Smooth muscle cell of the umbilical artery (primary cell): Measurements from ENCODE around the gene DDA1. TPM values are rescaled to one million over a fixed set of nuclear protein-coding genes. Genes with fewer than 3 reads are reported as not detected.

ENCODE experiments used
- total RNA-seq: library from RNA; depleted of rRNA; stranded (reverse); fragments of >200 nt; gene quantifications from 2 replicates; pipeline ENCODE4 v1.2.3, GENCODE V29; 2014

The DDA1 gene
- 27.3 and 37.1 TPM in 2 replicates for total RNA-seq

GRCh38 chr19:17309198-17309964 is at the start of gene DDA1:
Gene DDA1 (plus strand): TSS chr19:17309563. CDS start chr19:17309655, 92 bp downstream.

DNA sequence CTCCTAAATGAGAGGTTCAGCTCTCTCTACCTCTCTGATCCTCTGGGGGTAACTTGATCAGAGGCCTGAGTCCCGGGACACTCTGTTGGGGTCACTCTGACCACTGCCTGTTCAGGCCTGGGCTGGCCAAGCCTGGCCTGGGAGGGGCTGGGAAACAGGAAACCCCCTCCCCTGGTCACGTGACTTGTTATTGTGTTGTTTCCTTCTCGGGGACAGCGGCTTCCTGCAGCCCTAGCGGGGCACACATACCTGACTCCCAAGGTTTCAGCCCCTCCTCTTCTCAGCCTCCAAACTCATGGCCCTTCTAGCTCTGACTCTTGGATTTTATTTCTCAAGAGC is 44.8 kb upstream of the DDA1 start, which contains the start of gene USHBP1:
Gene USHBP1 (minus strand): TSS at position 105 of the 339 bp plus-strand sequence. CDS start 446 bp downstream, outside the sequence.

DNA sequence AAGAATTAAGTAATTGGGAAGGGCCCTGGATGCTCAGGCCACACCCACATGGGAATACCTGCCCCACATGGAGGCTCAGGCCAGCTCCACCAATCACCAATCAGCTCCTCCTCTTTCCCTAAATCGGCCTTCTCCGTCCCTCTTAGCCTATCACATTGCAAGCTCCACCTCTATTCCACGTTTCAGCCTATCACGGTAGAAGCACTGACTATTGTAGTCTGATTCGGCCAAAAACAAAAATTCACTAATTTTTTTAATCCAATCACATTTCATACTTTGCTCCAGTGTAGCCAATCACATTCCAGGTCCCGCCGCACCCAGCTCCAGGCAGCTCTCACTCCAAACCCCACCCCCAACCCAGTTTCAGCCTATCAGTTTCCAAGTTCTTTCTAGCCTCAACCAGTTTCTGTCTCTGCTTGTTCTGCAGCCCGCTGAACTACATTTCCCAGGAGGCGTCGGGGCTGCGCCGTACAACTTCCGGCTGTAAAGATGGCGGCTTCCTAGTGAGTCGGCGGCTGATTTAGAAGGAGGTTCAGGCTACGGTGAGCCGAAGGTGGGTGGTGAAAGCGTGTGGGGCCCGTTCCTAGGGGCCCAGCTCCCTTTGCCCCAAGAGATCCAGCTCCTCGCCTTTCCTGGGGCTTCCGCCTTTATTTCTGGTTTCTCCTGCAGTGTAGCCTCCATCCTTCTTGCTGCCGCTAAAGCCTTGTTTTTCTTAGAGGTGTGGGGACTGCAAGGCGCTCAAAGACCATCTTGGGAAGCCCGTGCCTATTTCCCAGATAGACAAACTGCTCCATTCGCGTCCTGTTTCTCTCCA is 42.2 kb upstream of the DDA1 start, which contains the start of gene BABAM1:
Gene BABAM1 (plus strand): TSS at position 469 of the 814 bp plus-strand sequence. CDS start 1,364 bp downstream, outside the sequence.

GRCh38 chr19:17281391-17282304 is 27.7 kb upstream of the DDA1 start, which contains the start of gene ANKLE1:
Gene ANKLE1 (plus strand): TSS chr19:17281901. CDS start chr19:17281921, 20 bp downstream.

GRCh38 chr19:17303167-17303939 is 6.0 kb upstream of the DDA1 start, which contains the start of gene ABHD8:
Gene ABHD8 (minus strand): TSS chr19:17303425. CDS start chr19:17301616, 1,809 bp downstream.

GRCh38 chr19:17305517-17306284 is 3.7 kb upstream of the DDA1 start, which contains the start of gene MRPL34:
Gene MRPL34 (plus strand): TSS chr19:17305872. CDS start chr19:17305893, 21 bp downstream.

GRCh38 chr19:17334414-17335409 is 25.3 kb downstream of the DDA1 start, which contains the start of gene ANO8:
Gene ANO8 (minus strand): TSS chr19:17334855. CDS start chr19:17334670, 185 bp downstream.

GRCh38 chr19:17336872-17337674 is 27.7 kb downstream of the DDA1 start, which contains the start of gene GTPBP3:
Gene GTPBP3 (plus strand): TSS chr19:17337553. CDS start chr19:17337612, 59 bp downstream.

Other genes with a start within 250 kb of the DDA1 start
- 1.8 and 2.8 TPM in 2 replicates for gene HAUS8, start 234.1 kb upstream of the DDA1 start, total RNA-seq
- gene MYO9B, start 233.8 kb upstream of the DDA1 start, total RNA-seq, result 75.4 and 148 TPM in 2 replicates
- gene USE1, start 94.2 kb upstream of the DDA1 start, total RNA-seq, result 16.6 and 19.0 TPM in 2 replicates
- gene OCEL1, start 83.3 kb upstream of the DDA1 start, total RNA-seq, result 4.3 and 5.3 TPM in 2 replicates
- 44.4 and 54.9 TPM in 2 replicates for gene NR2F6, start 63.6 kb upstream of the DDA1 start, total RNA-seq
- 0.05 TPM in 1 of 2 replicates, not detected in the other for gene USHBP1, start 44.8 kb upstream of the DDA1 start, total RNA-seq
- 75.2 and 78.1 TPM in 2 replicates for gene BABAM1, start 42.1 kb upstream of the DDA1 start, total RNA-seq
- 0.51 and 0.59 TPM in 2 replicates for gene ANKLE1, start 27.7 kb upstream of the DDA1 start, total RNA-seq
- 11.6 and 14.0 TPM in 2 replicates for gene ABHD8, start 6.1 kb upstream of the DDA1 start, total RNA-seq
- 21.4 and 23.2 TPM in 2 replicates for gene MRPL34, start 3.7 kb upstream of the DDA1 start, total RNA-seq
- gene ANO8, start 25.3 kb downstream of the DDA1 start, total RNA-seq, result 4.5 and 7.6 TPM in 2 replicates
- 17.2 and 17.4 TPM in 2 replicates for gene GTPBP3, start 28.0 kb downstream of the DDA1 start, total RNA-seq
- not detected in 2 replicates for gene PLVAP, start 67.8 kb downstream of the DDA1 start, total RNA-seq
- gene CCDC194, start 84.6 kb downstream of the DDA1 start, total RNA-seq, result not detected in 2 replicates
- gene BST2, start 96.1 kb downstream of the DDA1 start, total RNA-seq, result 0.92 and 4.5 TPM in 2 replicates
- gene MVB12A, start 110.5 kb downstream of the DDA1 start, total RNA-seq, result 32.3 and 41.0 TPM in 2 replicates
- under 0.01 TPM in 1 of 2 replicates, not detected in the other for gene TMEM221, start 139.1 kb downstream of the DDA1 start, total RNA-seq
- not detected in 2 replicates for gene NXNL1, start 151.4 kb downstream of the DDA1 start, total RNA-seq
- gene SLC27A1, start 161.0 kb downstream of the DDA1 start, total RNA-seq, result 17.4 and 17.8 TPM in 2 replicates
- 55.5 and 55.7 TPM in 2 replicates for gene PGLS, start 202.1 kb downstream of the DDA1 start, total RNA-seq
- gene COLGALT1, start 246.1 kb downstream of the DDA1 start, total RNA-seq, result 140 and 222 TPM in 2 replicates